Breast epithelium (tissue), 3 donors: ENCODE data around the gene NBAS.

Experiments
- POLR2A ChIP-seq: fragments of 450-650 bp; IDR thresholded peaks from one replicate; pipeline ENCODE4 v1.6.1; 2016; ENCODE audit warnings: antibody characterized with exemption, mild to moderate bottlenecking, moderate library complexity
- POLR2AphosphoS5 ChIP-seq, 3 donors: sonication (generic); formaldehyde crosslinking; IDR thresholded peaks; one replicate each; pipeline ENCODE4 v1.6.1; 2017; ENCODE audit warnings: antibody characterized with exemption in 3 of 3
- TF ChIP-seq, protein P1 (sequence below), 3 donors: fragments of 450-650 bp; IDR thresholded peaks; one replicate each; pipeline ENCODE4 v1.5.1; 2016 to 2017; ENCODE audit warnings: antibody characterized with exemption in 3 of 3, mild to moderate bottlenecking in 3 of 3, moderate library complexity in 3 of 3

DNA sequence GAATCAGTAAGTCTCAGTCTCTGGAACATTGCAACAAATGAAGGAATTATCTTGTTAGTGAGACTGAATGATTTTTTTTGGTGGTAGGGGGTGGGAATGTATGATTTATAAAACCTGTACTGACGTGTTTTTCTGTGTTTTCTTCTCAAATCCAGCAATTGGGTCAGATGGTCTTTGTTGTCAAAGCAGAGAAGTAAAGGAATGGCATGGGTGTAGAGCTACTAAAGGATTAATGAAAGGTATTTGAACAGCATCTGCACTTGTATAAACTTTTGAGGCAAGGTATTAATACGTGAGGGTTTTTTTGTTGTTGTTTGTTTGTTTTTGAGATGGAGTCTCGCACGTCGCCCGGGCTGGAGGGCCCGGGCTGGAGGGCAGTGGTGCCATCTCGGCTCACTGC lies 41.3 kb upstream of the NBAS start:
- no peak for TF ChIP-seq POLR2A
- TF ChIP-seq, protein P1, sequence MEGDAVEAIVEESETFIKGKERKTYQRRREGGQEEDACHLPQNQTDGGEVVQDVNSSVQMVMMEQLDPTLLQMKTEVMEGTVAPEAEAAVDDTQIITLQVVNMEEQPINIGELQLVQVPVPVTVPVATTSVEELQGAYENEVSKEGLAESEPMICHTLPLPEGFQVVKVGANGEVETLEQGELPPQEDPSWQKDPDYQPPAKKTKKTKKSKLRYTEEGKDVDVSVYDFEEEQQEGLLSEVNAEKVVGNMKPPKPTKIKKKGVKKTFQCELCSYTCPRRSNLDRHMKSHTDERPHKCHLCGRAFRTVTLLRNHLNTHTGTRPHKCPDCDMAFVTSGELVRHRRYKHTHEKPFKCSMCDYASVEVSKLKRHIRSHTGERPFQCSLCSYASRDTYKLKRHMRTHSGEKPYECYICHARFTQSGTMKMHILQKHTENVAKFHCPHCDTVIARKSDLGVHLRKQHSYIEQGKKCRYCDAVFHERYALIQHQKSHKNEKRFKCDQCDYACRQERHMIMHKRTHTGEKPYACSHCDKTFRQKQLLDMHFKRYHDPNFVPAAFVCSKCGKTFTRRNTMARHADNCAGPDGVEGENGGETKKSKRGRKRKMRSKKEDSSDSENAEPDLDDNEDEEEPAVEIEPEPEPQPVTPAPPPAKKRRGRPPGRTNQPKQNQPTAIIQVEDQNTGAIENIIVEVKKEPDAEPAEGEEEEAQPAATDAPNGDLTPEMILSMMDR (IDR thresholded peaks at IDR 0.05) = no peak
- no peak for TF ChIP-seq POLR2AphosphoS5 (IDR thresholded peaks at IDR 0.05)
